Neural cell (in vitro differentiated cells): ENCODE measurements around the gene ST6GALNAC4. TPM values are rescaled to one million over a fixed set of nuclear protein-coding genes. Genes with fewer than 3 reads are reported as not detected.
A peak's percentile ranks its signal among the peaks of the same experiment; 100 is the strongest.

Source experiments
- H2AFZ ChIP-seq: fragments of 200-600, 300-800 bp; sonication (generic), shearing (Covaris generic); 2 replicates; pipeline ENCODE4 v1.6.0; 2014; ENCODE audit warnings: low read depth, mild to moderate bottlenecking, antibody characterized with exemption, low read length, moderate library complexity
- H3F3A ChIP-seq: fragments of 200-600 bp; shearing (Covaris generic); 2 replicates; pipeline ENCODE4 v1.6.1; 2016; ENCODE audit warnings: mild to moderate bottlenecking, moderate library complexity, mixed read lengths, antibody characterized with exemption, low read length; ENCODE audit not compliant: insufficient read depth, poor library complexity, severe bottlenecking
- H3K27ac ChIP-seq: fragments of 200-600, 300-800 bp; sonication (generic), shearing (Covaris generic); 2 replicates; pipeline ENCODE4 v1.5.1; 2014; ENCODE audit warnings: mild to moderate bottlenecking, low read length, moderate library complexity
- H3K27me3 ChIP-seq: fragments of 300-800, 200-600 bp; sonication (generic), shearing (Covaris generic); 2 replicates; pipeline ENCODE4 v1.6.0; 2014; ENCODE audit warnings: mild to moderate bottlenecking, low read depth, low read length, moderate library complexity; ENCODE audit not compliant: insufficient read depth
- H3K36me3 ChIP-seq: fragments of 300-800, 200-600 bp; sonication (generic), shearing (Covaris generic); 2 replicates; pipeline ENCODE4 v1.5.1; 2014; ENCODE audit warnings: mild to moderate bottlenecking, antibody characterized with exemption, low read length, moderate library complexity; ENCODE audit not compliant: insufficient read depth
- H3K4me2 ChIP-seq: fragments of 300-800, 200-600 bp; sonication (generic), shearing (Covaris generic); 2 replicates; pipeline ENCODE4 v1.6.0; 2014; ENCODE audit warnings: mild to moderate bottlenecking, low read length
- H3K4me3 ChIP-seq: fragments of 300-800, 200-600 bp; sonication (generic), shearing (Covaris generic); 2 replicates; pipeline ENCODE4 v1.5.1; 2014; ENCODE audit warnings: mild to moderate bottlenecking, low read length, moderate library complexity
- H3K79me2 ChIP-seq: fragments of 200-600 bp; shearing (Covaris generic); replicated peaks from 2 replicates; pipeline ENCODE4 v1.6.0; 2014; ENCODE audit warnings: mild to moderate bottlenecking, low read length, moderate library complexity; ENCODE audit not compliant: insufficient read depth
- H3K9ac ChIP-seq: fragments of 300-800, 200-600 bp; sonication (generic), shearing (Covaris generic); 2 replicates; pipeline ENCODE4 v1.6.1; 2016; ENCODE audit warnings: mild to moderate bottlenecking, low read length, mixed read lengths
- H3K9me2 ChIP-seq: fragments of 200-600 bp; shearing (Covaris generic); 2 replicates; pipeline ENCODE4 v1.6.1; 2016; ENCODE audit warnings: mild to moderate bottlenecking, low read length, mixed read lengths; ENCODE audit not compliant: insufficient read depth
- H3K9me3 ChIP-seq: fragments of 200-600, 300-800 bp; sonication (generic), shearing (Covaris generic); 2 replicates; pipeline ENCODE4 v1.6.1; 2016; ENCODE audit warnings: mild to moderate bottlenecking, mixed run types, low read length, moderate library complexity, mixed read lengths
- H4K20me1 ChIP-seq: fragments of 200-600 bp; shearing (Covaris generic); 2 replicates; pipeline ENCODE4 v1.6.1; 2016; ENCODE audit warnings: mild to moderate bottlenecking, mixed run types; ENCODE audit not compliant: insufficient read depth
- EP300 ChIP-seq: fragments of 450-650 bp; conservative IDR thresholded peaks from 2 replicates; pipeline ENCODE4 v1.6.1; 2014; ENCODE audit warnings: antibody characterized with exemption, mild to moderate bottlenecking, moderate library complexity; ENCODE audit not compliant: poor library complexity, severe bottlenecking
- EZH2 ChIP-seq: fragments of 200-600, 300-800 bp; shearing (Covaris generic), sonication (generic); IDR thresholded peaks from 2 replicates; pipeline ENCODE4 v1.6.1; 2014; ENCODE audit warnings: antibody characterized with exemption, low read length, borderline replicate concordance, mild to moderate bottlenecking; ENCODE audit not compliant: insufficient read depth, poor library complexity, severe bottlenecking
- MXI1 ChIP-seq: fragments of 450-650 bp; conservative IDR thresholded peaks from 2 replicates; pipeline ENCODE4 v1.6.1; 2014; ENCODE audit warnings: antibody characterized with exemption, mild to moderate bottlenecking; ENCODE audit not compliant: poor library complexity, severe bottlenecking
- POLR2AphosphoS5 ChIP-seq: IDR thresholded peaks from 2 replicates; pipeline ENCODE4 v1.6.1; 2012
- RAD21 ChIP-seq: fragments of 450-650 bp; conservative IDR thresholded peaks from 2 replicates; pipeline ENCODE4 v1.6.1; 2014; ENCODE audit warnings: antibody characterized with exemption, mild to moderate bottlenecking, moderate library complexity
- SMC3 ChIP-seq: fragments of 450-650 bp; conservative IDR thresholded peaks from 2 replicates; pipeline ENCODE4 v1.6.1; 2014; ENCODE audit warnings: antibody characterized with exemption, mild to moderate bottlenecking, moderate library complexity; ENCODE audit not compliant: poor library complexity
- TAF1 ChIP-seq: IDR thresholded peaks from 2 replicates; pipeline ENCODE4 v1.6.1; 2012; ENCODE audit warnings: low read depth
- polyA plus RNA-seq: library from polyadenylated mRNA; depleted of rRNA; stranded (reverse); fragments of >200 nt; gene quantifications from 2 replicates; pipeline ENCODE4 v1.2.3, GENCODE V29; 2014
- TF ChIP-seq, protein P1 (sequence below): fragments of 450-650 bp; IDR thresholded peaks from 2 replicates; pipeline ENCODE4 v1.5.1; 2014; ENCODE audit warnings: antibody characterized with exemption, mild to moderate bottlenecking, moderate library complexity; ENCODE audit not compliant: poor library complexity, severe bottlenecking
- TF ChIP-seq, protein P2 (sequence below): IDR thresholded peaks from 2 replicates; pipeline ENCODE4 v1.6.1; 2012; ENCODE audit warnings: borderline replicate concordance

ST6GALNAC4 gene
- polyA plus RNA-seq, 1 donor from 2014 or later = 5.9 TPM

DNA sequence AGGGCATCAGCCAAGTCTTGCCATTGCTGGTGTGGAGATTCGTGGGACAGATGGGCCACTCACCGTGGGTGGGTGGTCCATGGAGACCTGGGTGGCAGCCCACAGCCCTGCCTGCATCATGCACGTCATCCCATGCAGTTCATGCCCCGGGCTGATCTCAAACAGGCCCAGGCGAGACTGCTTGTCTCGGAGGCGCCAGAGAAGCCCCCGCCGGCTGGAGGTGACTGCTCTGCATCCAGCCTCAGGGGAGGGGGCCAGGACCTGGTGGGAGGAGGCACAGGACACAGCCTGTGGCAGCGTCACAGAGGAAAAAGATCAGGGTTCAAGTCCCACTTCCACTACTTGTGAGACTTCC is 12.8 kb upstream of the ST6GALNAC4 start:
- H3K9ac ChIP-seq = no peak overlapping the region
- no peaks in the 10 kb centered on the region for H3K36me3 ChIP-seq
- no peak overlapping the region for H2AFZ ChIP-seq
- no peaks in the 10 kb centered on the region for H3F3A ChIP-seq
- peak overlapping the region; percentile 79 for H3K4me3 ChIP-seq
- H3K9me2 ChIP-seq = no peaks in the 10 kb centered on the region
- no peak overlapping the region for H3K4me2 ChIP-seq
- H3K27ac ChIP-seq = no peak overlapping the region
- H4K20me1 ChIP-seq = no peaks in the 10 kb centered on the region
- H3K79me2 ChIP-seq = no peaks in the 10 kb centered on the region
- TF ChIP-seq POLR2AphosphoS5 (no peak), RAD21 (no peak), EP300 (no peak), TAF1 (no peak), MXI1 (no peak), SMC3 (no peak), EZH2 (no peak)
- TF ChIP-seq, protein P1, sequence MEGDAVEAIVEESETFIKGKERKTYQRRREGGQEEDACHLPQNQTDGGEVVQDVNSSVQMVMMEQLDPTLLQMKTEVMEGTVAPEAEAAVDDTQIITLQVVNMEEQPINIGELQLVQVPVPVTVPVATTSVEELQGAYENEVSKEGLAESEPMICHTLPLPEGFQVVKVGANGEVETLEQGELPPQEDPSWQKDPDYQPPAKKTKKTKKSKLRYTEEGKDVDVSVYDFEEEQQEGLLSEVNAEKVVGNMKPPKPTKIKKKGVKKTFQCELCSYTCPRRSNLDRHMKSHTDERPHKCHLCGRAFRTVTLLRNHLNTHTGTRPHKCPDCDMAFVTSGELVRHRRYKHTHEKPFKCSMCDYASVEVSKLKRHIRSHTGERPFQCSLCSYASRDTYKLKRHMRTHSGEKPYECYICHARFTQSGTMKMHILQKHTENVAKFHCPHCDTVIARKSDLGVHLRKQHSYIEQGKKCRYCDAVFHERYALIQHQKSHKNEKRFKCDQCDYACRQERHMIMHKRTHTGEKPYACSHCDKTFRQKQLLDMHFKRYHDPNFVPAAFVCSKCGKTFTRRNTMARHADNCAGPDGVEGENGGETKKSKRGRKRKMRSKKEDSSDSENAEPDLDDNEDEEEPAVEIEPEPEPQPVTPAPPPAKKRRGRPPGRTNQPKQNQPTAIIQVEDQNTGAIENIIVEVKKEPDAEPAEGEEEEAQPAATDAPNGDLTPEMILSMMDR = no peak
- TF ChIP-seq, protein P2, sequence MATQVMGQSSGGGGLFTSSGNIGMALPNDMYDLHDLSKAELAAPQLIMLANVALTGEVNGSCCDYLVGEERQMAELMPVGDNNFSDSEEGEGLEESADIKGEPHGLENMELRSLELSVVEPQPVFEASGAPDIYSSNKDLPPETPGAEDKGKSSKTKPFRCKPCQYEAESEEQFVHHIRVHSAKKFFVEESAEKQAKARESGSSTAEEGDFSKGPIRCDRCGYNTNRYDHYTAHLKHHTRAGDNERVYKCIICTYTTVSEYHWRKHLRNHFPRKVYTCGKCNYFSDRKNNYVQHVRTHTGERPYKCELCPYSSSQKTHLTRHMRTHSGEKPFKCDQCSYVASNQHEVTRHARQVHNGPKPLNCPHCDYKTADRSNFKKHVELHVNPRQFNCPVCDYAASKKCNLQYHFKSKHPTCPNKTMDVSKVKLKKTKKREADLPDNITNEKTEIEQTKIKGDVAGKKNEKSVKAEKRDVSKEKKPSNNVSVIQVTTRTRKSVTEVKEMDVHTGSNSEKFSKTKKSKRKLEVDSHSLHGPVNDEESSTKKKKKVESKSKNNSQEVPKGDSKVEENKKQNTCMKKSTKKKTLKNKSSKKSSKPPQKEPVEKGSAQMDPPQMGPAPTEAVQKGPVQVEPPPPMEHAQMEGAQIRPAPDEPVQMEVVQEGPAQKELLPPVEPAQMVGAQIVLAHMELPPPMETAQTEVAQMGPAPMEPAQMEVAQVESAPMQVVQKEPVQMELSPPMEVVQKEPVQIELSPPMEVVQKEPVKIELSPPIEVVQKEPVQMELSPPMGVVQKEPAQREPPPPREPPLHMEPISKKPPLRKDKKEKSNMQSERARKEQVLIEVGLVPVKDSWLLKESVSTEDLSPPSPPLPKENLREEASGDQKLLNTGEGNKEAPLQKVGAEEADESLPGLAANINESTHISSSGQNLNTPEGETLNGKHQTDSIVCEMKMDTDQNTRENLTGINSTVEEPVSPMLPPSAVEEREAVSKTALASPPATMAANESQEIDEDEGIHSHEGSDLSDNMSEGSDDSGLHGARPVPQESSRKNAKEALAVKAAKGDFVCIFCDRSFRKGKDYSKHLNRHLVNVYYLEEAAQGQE = no peak
- peaks cover 48% of the 10 kb centered on the region for H3K27me3 ChIP-seq
- no peaks in the 10 kb centered on the region for H3K9me3 ChIP-seq

- H3K9me2 ChIP-seq = no peaks in the 10 kb centered on the region
- no peak overlapping the region for H3K27ac ChIP-seq
- H2AFZ ChIP-seq = no peak overlapping the region
- no peak overlapping the region for H3K4me2 ChIP-seq
- no peak for TF ChIP-seq RAD21
- TF ChIP-seq TAF1 = no peak
- TF ChIP-seq MXI1 = no peak
- TF ChIP-seq, protein P2 = no peak
- TF ChIP-seq POLR2AphosphoS5 = no peak
- H3K79me2 ChIP-seq = no peaks in the 10 kb centered on the region
- no peaks in the 10 kb centered on the region for H4K20me1 ChIP-seq
- no peak overlapping the region for H3K4me3 ChIP-seq
- no peaks in the 10 kb centered on the region for H3K9me3 ChIP-seq
- H3F3A ChIP-seq = no peaks in the 10 kb centered on the region
- peaks cover 50% of the 10 kb centered on the region for H3K27me3 ChIP-seq
- no peak overlapping the region for H3K9ac ChIP-seq
- H3K36me3 ChIP-seq = no peaks in the 10 kb centered on the region
These were observed 12.1 kb upstream of the ST6GALNAC4 start for GRCh38 chr9:127928676-127929624.
